OCI-M1 (cell line): ENCODE results near the gene PIN1.

ENCODE experiments used
- DNase-seq: peaks from one replicate; lab custom pipeline; 2025; lab: John Stamatoyannopoulos, UW

The PIN1 gene

DNA sequence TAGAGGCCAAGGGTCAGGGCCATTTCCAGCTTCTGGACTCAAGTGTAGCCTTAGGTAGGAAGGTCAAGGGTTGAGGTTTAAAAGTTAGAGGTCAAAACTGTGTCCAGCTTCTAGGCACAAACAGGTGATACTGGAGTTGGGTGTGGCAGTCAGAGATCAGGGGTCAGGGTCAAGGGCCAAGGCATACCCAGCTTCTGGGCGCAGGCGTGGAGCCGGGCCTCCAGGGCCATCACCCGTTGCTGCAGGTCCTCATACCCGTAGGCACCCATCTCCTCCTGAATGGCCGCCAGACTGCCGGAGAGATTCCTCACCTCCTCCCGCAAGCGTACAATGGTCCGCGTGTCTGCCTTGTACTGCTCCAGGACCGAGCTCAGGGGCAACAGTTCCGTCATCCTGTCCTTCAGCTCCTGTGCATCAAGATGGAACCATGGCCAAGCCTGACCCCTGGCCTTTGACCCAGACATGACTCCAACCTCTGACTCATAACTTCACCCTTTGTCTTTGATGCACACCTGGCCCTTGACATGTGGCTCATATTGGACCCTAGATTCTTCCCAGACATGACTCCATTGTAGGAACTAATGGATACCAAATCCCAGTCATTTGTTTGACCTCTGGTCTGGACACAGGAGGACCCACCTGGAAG lies 22.1 kb downstream of the PIN1 start:
- DNase-seq, result no peak

DNA sequence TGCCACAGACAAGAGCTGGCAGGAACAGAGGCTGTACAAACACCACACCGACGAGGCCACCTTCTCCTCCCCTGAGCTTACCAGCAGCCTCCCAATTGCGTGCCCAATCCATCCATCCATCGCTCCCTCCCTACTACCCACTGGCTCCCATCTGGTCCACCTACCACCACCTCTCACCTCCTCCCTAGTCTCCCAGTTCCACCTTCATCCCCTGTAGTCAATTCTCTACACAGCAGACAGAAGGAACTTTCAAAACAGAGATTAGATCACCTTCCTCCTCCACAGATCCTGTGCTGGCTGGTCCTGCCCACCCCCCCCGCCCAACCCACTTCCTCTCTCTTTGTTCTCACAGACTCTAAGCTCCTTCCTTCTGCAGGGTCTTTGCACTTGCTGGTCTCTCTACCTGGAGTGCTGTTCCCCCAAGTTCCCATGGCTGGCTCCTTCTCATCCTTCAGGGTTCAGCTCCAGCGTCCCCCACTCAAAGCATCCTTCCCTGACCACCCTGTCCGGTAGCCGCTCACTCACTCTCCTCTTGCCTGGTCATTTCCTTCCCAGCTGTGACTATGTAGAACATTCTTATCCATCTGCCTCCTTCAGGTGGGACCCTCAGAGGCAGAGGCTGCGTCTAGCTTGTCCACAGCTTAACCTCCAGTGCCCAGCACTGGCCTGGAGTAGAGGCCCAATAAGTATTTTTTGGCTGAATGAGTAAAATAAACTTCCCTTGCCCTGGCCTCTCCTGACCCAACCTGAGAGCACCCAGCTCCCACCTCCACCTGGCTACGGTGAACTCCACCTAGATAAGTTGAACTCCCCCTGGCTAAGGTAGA lies 23.0 kb downstream of the PIN1 start:
- peak; percentile 78 for DNase-seq

GRCh38 chr19:9858766-9859165 lies 23.6 kb downstream of the PIN1 start:
- DNase-seq, result no peak

DNA sequence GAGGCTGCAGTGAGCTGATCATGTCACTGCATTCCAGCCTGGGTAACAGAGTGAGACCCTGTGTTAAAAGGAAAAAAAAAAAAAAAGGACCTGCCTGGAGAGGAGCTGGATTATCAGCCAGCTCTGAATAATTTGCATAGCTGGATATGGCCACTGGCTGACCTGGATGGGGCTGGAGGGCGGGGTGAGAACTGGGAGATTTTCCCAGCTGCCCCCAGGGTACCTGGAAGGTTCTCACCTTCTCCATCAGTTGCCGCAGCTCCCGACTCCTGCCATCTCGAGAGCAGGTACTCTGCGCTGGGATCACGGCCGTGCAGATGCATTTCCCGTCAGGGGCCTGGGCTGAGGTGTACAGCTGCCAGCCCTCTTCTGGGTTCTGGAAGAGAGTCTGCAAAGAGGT lies 25.3 kb downstream of the PIN1 start:
- no peak for DNase-seq

DNA sequence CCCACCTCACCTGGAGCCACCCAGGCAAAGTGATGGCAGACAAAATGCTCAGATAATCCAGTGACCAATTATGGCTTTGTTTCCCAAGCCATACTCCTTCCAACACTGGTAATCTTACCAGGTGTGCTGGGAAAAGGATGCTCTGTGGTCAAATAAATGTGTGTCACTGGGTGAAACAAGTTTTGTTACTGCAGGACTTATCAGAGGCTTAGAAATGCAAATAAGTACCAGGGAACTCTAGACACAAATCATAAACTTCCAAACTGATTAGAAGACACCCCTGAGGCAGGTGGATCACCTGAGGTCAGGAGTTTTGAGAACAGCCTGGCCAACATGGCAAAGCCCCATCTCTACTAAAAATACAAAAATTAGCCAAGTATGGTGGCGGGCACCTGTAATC lies 26.4 kb downstream of the PIN1 start:
- no peak for DNase-seq

- no peak for DNase-seq
These were observed 27.8 kb downstream of the PIN1 start for GRCh38 chr19:9862938-9863337.

GRCh38 chr19:9863759-9864158 lies 28.6 kb downstream of the PIN1 start:
- DNase-seq, result no peak

GRCh38 chr19:9865732-9866501 lies 30.8 kb downstream of the PIN1 start:
- no peak for DNase-seq

GRCh38 chr19:9868983-9869617 lies 34.0 kb downstream of the PIN1 start:
- no peak for DNase-seq

GRCh38 chr19:9871626-9872338 lies 36.7 kb downstream of the PIN1 start:
- no peak for DNase-seq

DNA sequence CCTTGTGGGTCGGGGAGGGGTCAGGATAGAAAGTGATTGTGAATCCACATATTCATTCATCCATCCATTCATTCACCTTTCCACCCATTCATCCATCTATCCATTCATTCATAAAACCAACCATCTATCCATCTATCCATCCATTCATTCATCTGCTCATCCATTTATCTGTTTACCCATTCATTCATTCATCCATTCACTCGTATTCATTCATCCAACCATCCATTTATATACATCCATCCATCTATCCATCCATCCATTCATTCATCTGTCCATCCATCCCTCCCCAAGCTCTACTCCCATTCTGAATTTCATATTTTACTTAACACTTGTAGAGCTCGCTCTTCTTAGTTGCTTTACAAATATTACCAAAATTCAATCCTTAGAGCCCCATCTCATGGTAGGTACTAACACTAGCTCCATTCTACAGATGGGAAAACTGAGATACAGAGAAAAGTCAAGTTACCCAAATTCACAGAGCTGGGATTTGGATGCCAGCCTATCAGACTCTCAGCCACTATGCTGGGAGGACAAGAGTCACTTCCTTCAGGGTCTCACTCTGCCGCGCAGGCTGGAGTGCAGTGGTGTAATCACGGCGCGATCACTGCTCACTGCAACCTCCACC lies 37.6 kb downstream of the PIN1 start:
- DNase-seq, result no peak

- DNase-seq, result no peak
These were observed 40.0 kb downstream of the PIN1 start for GRCh38 chr19:9875031-9875627.

GRCh38 chr19:9875796-9876195 lies 40.7 kb downstream of the PIN1 start:
- no peak for DNase-seq

DNA sequence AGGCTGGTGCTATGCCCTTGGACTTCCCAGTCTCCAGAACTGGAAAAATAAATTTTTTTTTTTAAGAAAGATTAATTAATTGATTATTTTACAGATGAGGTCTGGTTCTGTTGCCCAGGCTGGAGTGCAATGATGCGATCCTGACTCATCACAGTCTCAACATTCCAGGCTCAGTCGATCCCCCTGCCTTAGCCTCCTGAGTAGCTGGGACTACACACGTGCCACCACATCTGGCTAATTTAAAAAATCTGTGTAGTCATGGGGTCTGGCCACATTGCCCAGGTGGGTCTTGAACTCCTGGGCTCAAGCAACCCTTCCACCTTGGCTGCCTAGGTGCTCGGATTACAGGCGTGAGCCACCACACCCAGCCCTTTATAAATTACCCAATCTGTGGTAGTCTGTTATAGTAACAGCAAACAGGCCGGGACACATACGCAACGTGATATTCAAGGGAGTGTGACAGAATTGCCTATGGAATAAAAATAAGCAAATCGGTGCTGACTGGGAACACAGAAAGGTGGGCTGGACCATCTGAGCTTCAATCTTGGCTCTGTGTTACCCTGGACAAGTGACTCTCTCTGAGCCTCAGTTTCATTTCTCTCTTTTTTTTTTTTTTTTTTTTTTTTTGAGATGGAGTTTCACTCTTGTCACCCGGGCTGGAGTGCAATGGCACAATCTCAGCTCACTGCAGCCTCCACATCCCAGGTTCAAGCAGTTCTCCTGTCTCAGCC lies 42.8 kb downstream of the PIN1 start:
- no peak for DNase-seq

DNA sequence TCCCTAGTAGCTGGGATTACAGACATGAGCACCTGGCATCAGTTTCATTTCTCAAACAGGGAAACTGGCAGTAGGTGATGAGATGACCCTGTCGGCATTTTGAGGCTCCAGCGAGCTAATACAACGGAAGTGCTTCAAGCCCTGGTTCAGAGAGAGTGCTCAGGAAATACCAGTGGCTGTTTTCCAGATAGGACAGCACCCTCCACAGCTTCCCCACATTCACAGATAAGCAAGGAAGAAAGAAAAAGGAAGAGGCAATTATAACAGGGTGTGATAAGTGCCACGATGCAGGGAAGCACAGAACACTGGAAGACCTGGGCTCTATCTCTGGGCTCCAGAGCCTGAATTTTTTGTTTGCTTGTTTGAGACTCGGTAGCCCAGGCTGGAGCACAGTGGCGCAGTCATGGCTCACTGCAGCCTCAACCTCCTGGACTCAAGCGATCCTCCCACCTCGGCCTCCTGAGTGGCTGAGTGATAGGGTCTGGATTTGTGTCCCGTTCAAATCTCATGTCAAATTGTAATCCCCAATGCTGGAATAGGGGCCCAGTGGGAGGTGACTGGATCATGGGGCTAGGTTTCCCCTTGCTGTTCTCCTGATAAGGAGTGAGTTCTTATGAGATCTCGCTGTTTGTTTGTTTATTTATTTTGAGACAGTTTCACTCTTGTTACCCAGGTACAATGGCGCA lies 43.5 kb downstream of the PIN1 start:
- no peak for DNase-seq

GRCh38 chr19:9881720-9882119 lies 46.6 kb downstream of the PIN1 start:
- no peak for DNase-seq

DNA sequence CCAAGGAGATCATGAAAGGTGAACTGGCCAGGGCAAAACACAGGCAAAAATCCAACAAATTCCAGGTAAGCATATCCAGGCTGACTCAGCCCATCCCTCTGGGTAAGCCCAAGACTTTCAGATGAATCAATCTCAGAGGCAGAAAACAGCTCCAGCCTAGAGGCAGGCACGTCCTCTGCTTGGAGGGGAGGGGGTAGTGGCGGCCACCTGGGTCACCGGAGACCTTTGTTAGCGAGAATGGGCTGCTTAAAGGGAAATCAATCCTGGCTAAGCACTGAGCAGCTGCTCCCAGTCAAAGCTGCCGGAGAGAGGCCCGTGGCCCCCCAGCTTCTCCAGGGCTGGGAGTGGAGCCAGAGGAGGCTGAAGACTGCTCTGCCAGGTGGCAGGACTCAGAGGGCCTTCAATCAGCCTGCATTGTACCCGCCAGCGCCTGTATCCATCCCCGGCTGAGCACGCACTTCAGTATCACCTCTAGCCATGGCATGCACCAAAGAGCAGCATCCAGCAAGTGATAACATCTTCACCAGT lies 48.2 kb downstream of the PIN1 start:
- no peak for DNase-seq

DNA sequence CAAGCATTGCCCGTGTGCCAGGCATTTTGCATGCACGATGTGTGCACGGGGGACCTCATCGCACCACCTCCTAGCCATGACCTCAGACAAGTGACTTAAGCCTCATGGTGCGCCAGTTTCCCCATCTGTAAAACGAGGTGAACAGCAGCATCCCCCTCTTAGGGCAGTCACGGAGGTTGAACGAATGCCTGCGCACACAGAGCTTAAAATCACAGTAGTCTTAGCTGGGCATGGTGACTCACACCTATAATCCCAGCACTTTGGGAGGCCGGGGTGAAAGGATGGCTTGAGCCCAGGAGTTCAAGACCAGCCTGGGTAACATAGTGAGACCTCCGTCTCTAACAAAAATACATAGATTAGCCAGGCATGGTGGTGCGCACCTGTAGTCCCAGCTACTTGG lies 48.6 kb downstream of the PIN1 start:
- no peak for DNase-seq

DNA sequence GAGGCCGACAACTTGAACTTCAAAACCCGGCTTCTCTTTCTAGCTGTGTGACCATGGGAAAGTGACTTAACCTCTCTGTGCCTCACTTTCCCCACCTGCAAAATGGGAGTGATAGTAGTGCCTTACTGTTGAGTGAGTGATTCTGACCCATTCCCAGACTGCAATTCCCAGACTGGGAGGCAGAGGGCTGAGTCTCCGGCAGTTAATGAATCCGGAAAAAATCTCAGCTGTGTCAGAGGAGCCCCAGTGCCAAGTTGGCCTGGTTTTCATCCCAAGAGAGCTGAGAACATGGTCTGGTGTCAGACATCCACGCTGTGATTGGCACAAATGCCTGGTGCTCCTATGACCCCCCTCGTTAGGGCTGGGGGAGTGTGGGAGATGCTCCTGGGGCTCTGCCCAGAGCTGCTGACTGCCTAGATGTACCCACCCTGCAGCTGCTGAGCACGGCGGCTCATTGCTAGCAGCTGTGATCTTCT lies 50.0 kb downstream of the PIN1 start:
- DNase-seq, result no peak
